GM19324 (cell line): Measurements from ENCODE around the gene MMP23B.

ENCODE experiments used
- ATAC-seq: cut with Tn5 transposase; IDR thresholded peaks from one replicate; pipeline ENCODE4 v1.9.1; 2021; ENCODE audit warnings: mild to moderate bottlenecking, moderate library complexity; ENCODE audit not compliant: unreplicated experiment, low FRiP score

The MMP23B gene

DNA sequence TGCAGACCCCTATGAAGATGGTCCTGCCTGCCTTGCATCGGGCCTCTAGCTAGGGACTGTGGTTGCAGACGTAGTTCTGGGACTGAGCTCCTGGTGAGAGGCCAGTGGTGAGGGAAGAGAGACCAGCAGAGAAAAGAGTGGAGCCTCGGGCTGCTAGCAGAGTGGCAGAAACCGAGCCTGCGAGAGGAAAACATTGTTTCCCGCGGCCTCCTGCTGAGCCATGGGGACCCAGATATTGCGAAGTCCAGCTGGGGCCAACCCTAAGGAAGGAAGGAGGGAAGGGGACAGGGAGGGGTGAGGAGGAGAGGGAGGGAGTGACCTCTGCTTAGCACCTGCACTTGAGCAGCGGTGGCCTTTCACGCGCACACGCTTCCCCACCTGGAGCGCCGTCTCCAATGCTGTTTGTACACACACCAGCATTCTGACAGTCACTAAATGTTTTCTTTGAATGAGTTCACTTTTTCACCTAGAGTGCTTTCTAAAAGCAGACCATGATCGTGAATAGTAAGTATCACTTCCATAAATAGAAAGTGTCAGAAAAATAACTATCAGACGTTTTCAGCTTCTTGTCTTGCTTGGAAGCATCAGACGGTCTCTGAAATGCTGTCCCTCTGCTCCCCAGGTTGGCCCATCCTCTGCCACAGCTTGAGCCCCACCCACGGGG is 29.5 kb upstream of the MMP23B start:
- no peak for ATAC-seq

DNA sequence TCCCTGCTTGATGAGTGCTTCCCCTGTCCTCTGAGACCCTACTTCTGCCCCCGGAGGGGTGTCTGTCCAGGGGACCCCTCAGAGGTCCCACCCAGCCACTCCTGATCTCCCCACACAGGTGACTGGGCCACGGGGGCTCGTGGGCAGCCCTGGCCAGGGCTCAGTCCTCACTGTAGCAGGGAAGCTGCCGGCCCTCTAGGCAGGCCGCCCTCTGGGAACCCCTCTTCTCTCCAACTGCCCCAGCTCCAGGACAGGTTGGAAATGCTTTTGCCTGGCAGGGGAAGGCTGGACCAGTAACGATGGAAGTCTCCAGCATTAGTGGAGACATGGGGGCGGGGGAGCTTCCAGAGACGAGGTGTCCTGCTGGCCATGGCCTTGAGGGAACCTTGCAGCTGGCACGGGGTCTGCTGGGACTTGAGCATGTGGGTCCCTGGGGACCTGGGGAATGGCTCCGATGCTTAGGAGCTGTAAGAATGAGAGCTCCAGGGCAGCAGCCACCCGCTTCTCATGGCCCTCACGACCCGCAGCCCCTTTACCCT is 28.9 kb upstream of the MMP23B start:
- no peak for ATAC-seq

DNA sequence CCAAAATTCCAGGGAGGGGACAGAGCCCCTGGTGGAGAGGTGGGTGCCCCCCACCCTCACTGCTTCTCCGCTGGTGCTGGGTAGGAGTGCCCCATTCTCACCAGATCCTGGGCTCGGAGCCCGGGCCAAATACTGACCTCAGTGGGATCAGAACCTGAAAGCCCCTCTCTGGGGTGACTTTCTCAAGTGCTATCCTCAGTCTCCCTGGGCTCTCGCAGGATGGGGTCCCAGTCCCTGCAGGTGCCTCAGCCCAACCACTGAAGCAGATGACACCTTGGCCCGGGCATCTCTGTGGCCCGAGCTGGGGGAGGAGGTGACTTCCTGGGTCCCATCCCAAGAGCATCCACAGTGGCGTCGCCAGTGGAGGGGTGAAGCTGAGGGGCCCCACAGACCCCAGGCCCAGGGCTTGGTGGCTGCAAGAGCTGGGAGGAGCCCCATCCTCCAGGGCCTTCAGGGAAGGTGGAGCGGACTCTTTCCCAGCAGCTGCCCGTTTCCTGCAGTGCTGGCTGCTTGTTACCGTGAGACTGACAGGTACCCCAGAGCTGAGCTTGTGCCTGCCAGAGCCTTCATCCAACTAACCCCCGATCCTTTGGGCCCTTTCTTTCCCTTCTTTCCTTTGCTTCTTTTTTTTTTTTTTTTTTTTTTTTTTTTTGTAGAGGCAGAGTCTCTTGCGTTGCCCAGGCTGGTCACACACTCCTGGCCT is 28.2 kb upstream of the MMP23B start:
- no peak for ATAC-seq

DNA sequence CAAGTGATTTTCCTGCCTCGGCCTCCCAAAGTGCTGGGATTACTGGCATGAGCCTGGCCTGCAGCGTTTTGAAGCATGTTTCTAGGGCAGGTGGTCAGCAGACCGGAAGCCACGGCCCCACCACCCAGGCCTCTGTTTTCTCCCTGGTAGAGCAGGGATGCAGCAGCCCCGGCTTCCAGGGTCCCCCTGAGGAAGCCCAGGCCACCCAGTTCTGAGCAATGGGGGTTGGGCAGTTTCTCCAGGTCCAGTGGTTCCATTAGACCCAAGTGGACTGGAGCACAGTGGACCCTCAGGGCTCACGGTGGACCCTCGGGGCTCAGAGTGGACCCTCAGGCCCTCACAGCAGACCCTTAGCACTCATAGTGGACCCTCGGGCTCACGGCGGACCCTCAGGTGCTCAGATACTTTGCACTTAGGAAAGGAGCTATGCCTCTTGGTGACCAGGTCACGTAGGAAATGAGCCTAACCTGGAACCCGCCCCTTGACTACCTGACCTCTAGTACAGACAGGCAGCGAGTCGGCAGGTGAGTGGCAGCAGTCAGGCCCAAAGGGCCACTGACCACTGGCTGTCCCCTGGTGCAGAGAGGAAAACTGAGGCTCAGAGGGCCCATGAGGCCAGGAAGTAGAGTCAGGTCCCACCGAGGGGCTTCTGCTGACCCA is 27.5 kb upstream of the MMP23B start:
- no peak for ATAC-seq

DNA sequence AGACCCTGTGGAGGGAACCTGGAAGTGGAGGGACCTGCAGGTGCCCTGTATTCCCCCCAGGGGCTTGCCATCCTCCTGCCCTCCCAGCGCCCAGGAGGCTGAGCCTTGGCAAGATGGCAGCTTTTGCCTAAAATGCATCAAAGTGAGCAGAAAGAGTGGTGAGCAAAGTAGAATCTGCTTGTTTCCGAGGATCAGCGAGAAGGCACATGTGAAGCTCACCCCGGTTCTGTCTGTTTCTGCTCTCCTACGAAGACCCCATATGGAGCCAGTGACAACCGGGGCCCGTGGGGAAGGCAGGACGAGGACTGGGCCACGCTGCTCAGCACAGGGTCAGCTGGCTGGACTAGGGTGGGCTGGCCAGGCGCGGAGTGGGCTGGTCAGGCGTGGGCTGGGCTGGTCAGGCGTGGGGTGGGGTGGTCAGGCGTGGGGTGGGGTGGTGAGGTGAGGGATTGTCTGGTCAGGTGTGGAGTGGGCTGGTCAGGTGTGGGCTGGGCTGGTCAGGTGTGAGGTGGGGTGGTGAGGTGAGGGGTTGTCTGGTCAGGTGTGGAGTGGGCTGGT is 26.9 kb upstream of the MMP23B start:
- no peak for ATAC-seq

DNA sequence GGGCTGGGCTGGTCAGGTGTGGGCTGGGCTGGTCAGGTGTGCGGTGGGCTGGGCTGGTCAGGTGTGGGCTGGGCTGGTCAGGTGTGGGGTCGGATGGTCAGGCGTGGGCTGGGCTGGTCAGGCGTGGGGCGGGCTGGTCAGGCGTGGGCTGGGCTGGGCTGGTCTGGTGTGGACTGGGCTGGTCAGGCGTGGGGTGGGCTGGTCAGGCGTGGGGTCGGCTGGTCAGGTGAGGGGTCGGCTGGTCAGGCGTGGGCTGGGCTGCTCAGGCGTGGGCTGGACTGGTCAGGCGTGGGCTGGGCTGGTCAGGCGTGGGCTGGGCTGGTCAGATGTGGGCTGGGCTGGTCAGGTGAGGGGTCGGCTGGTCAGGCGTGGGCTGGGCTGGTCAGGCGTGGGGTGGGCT is 26.2 kb upstream of the MMP23B start:
- ATAC-seq: no peak

DNA sequence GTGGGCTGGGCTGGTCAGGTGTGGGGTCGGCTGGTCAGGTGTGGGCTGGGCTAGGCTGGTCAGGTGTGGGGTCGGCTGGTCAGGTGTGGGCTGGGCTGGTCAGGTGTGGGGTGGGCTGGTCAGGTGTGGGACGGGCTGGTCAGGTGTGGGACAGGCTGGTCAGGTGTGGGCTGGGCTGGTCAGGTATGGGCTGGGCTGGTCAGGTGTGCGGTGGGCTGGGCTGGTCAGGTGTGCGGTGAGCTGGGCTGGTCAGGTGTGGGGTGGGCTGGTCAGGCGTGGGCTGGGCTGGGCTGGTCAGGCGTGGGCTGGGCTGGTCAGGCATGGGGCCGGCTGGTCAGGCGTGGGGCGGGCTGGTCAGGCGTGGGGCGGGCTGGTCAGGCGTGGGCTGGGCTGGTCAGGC is 25.7 kb upstream of the MMP23B start:
- ATAC-seq: no peak

DNA sequence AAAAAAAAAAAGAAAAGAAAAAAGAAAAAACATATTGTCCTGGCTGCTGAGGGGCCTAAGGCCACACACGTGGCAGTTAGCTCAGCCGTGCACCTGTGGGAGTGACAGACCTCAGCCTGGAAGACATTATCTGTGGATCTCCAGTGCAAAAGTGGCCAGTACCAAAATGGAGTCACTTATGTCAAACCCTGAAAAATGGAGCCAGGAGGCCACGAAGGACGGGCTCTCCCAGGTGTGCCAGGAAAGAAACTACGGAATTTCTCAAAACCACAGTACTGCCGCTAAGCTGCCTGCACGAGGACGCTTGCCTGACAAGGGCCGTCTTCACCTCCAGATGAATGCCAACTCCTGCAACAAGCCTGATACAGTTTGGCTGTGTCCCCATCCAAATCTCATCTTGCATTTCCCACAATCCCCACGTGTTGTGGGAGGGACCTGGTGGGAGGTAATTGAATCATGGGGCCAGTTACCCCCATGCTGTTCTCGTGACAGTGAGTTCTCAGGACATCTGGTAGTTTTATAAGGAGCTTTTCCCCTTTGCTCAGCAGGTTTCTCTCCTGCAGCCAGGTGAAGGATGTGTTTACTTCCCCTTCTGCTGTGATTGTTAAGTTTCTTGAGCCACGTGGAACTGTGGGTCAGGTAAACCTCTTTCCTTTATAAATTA is 22.0 kb upstream of the MMP23B start:
- ATAC-seq: no peak

DNA sequence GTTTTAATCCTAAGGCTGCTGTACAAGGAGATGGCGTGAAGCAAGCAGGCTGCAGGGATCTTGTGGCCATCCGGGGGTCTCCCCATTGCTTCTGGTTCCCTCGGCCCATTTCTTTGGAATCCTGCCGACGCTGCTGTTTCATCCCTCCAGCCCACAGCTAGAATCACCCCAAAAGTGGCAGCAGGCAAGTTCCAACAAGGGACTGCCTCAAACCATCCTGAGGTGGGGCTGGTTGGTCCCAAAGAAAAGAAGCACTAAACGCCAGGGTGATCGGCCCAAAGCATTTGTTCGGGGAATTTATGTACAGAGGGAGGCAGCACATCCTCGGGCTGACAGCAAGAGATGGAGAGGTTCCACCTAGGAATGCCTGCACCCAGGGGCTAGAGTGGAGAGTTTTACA is 21.2 kb upstream of the MMP23B start:
- no peak for ATAC-seq

DNA sequence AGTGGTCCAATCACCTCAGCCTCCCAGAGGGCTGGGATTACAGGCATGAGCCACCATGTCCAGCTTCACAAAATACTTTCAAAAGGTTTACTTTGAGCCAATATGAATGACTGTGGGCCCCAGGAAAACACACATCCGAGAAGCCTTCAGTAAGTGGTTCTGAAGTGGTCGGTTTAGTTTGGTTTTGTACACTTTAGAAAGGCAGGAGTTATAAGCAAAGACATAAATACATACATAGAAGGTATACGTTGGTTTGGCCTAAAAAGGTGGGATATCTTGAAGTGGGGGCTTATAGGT is 19.9 kb upstream of the MMP23B start:
- ATAC-seq: no peak

DNA sequence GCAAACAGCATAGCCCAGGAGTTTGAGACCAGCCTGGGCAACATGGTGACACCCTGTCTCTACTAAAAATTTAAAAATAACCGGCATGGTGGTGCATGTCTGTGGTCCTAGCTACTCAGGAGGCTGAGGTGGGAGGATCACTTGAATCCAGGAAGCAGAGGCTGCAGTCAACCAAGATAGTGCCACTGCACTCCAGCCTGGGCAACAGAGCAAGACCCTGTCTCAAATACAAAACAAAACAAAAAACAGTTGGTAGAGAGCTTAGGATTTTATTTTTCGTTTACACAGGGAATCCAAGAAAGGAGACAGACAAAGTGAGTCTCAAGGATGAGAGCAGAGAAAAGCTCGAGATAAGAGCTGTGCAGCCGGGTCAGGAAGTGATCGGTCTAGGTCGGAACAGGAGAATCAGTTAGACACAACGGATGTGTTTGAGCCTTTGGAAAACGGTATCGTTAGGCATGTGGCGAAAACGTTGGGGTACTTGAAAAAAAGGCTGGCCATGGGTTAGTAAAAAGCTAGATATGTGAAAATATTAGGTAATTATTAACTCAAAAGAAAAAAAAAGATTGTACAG is 18.4 kb upstream of the MMP23B start:
- ATAC-seq: no peak

DNA sequence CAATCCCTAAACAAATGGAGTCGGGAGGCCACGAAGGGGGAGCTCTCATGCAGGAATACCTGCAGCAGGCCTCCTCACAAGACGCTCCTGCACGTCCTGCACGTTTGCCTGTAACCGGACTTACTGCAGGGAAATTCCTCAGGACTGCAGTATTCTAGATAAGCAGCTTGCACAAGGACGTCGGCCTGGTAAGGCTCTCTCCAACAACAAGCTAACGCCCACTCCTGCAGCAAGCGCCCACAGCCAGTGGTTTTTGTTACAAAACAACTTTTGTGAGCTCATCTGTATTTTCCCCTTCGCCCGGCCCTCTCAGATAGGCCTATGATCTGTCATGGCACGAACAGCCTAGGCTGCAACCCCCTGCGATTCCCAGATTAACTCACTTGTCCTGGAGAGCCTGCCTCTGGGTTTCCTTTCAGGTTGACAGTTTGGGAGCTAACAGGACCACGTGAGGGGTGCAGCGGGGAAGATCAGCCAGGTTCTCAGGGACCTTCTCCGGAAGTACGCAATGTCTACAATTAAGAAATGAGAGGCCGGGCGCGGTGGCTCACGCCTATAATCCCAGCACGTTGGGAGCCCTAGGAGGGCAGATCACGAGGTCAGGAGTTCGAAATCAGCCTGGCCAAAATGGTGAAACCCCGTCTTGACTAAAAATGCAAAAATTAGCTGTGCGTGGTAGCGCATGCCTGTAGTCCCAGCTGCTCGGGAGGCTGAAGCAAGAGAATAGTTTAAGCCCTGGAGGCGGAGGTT is 17.6 kb upstream of the MMP23B start:
- no peak for ATAC-seq

DNA sequence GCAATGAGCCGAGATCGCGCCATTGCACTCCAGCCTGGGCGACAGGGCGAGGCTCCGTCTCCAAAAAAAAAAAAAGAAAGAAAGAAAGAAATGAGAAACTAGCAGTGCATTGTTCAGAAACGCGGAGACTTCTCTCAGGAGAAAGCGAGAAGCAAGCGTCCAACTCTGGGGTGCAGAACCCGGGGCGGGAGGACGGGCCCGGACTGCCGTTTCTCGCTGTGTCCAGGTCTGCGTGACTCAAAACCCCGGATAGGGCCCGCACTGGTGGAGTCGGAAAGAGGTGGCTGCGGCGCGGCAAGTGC is 17.1 kb upstream of the MMP23B start:
- ATAC-seq: no peak

DNA sequence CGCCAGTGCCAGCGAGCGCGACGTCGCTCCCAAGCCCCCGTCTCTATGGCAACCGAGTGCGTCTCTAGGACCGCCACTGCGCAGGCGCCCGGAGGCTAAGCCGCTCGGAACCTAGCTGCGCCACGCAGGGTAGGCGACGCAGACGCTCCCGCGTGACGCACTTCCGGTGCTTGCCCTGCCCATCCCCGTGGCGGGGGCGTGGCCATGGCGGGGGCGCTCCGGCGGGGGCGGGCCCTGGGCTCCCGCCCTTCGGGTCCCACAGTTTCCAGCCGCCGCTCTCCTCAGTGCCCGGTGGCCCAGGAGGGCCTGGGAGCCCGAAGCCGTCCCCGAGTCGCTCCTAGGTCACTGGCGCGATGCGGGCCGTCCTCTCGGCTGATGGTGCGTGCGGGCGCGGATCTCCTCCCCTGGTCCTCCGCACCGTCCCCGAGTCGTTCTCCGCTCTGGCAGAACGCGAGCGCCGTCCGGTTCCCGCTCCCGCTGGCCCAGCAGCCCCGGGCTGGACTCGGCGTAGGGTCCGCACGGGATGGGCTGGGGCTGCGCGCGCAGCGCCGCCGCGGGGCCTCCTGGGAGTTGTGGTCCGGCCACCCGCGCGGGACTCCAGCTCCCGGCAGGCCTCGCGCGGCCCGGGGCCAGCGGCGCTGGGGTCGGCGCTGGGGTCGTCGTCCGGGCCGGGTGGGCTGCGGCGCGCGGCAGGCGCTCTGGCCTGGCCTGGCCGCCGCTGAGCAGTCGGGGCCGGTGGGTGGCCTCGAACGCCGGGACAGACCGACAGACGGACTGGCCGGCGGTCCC is 16.5 kb upstream of the MMP23B start, which contains the start of gene MIB2:
TSS of gene MIB2 (plus strand) at position 245 of the 789 bp plus-strand sequence. CDS start 7,953 bp downstream, outside the sequence.
- ATAC-seq: peak; percentile 87

DNA sequence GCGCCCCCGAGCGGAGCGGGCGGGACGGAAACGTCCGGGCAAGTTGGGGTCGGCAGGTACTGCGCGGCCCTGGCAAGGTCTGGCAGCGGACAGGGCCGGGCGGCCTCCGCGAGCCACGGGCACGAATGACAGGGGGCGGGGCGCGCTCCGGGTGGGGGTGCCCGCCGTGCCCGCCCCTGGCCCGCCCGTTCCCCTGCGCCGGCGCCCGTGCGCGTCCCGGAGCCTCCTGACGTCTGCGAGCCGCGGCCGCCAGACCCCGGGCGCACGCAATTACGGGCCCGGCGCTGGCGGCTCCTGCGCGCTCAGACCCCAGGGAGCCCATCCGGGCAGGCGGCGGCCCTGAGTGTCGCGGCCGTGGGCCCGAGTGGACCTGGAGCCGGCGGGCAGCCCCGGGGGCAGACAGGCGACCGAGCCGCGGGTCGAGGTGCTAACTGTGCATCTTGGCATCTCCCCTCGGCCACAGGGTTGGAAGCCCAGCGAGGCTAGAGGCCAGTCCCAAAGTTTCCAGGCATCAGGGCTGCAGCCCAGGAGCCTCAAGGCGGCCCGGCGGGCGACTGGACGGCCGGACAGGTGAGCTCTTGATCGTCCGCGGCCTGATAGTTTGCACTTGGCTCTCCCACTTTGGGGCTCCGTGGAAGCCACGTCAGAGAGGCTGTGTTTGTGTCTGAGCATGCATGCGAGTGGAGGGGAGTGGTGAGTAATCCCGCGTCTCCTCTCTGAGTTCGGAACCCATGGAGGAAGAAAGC is 15.8 kb upstream of the MMP23B start:
- ATAC-seq: no peak

DNA sequence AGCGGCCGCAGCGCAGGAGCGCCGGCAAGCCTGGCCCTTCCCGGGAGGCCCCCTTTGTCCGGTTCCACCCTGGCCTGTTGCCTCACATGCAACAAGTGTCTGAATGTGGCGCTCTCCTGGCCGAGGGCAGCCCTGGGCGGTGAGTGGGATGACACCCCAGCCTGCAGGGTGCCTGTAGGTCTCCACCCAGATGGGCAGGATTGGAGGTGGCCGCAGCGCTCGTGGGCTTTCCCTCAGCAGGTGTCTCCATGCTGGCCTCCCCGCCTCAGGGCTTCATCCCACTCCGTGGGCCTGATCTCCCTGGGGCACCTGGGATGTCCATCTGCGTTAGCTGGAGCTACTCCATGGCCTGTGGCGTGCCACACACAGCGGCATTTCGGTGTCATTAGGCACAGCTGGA is 15.1 kb upstream of the MMP23B start:
- ATAC-seq: no peak

DNA sequence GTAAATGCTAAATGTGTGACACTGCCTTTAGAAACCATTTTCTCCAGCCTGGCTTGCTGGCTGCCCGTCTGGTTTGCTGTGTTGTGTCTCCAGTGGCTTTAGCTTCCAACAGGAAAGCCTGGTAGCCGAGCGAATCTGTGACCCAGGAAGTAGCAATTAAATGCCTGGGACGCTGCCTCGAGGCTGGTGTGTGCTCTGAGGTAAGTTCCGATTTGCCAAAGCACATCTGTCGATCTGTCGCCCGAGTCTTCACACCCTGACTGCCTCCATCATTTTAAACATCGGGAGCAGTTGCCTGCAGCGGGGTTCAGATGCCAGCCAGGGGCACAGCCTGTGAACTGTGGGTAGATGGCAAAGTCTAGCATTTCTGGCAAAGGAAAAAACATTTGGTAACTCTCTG is 14.5 kb upstream of the MMP23B start:
- no peak for ATAC-seq

DNA sequence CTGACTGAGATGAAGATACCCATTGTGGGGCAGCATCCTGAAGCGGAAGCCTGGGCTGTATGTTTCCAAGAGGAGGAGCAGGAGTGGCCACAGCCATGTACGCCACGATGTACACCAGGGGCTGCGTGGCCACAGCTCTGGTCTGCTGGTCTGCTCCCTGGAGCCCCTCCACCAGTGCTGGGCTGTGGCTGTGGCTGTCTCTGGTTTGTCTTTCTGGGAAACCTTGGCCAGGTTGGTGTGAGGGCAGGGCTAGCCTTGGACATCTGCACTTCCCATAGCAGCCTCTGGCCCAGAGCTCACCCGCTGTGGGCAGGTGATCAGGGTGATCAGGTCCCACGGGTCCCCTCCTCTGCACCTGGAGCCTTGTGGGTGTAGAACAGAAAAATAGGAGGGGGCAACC is 14.0 kb upstream of the MMP23B start:
- no peak for ATAC-seq
